ENCODE measurements around the gene EMSY.
A peak's percentile ranks its signal among the peaks of the same experiment; 100 is the strongest.
"Not testable (repeated sequence)": the region's sequence is repeated elsewhere in the genome, so short reads cannot be mapped to it uniquely, and the experiment has no call there.

Gene EMSY, protein sequence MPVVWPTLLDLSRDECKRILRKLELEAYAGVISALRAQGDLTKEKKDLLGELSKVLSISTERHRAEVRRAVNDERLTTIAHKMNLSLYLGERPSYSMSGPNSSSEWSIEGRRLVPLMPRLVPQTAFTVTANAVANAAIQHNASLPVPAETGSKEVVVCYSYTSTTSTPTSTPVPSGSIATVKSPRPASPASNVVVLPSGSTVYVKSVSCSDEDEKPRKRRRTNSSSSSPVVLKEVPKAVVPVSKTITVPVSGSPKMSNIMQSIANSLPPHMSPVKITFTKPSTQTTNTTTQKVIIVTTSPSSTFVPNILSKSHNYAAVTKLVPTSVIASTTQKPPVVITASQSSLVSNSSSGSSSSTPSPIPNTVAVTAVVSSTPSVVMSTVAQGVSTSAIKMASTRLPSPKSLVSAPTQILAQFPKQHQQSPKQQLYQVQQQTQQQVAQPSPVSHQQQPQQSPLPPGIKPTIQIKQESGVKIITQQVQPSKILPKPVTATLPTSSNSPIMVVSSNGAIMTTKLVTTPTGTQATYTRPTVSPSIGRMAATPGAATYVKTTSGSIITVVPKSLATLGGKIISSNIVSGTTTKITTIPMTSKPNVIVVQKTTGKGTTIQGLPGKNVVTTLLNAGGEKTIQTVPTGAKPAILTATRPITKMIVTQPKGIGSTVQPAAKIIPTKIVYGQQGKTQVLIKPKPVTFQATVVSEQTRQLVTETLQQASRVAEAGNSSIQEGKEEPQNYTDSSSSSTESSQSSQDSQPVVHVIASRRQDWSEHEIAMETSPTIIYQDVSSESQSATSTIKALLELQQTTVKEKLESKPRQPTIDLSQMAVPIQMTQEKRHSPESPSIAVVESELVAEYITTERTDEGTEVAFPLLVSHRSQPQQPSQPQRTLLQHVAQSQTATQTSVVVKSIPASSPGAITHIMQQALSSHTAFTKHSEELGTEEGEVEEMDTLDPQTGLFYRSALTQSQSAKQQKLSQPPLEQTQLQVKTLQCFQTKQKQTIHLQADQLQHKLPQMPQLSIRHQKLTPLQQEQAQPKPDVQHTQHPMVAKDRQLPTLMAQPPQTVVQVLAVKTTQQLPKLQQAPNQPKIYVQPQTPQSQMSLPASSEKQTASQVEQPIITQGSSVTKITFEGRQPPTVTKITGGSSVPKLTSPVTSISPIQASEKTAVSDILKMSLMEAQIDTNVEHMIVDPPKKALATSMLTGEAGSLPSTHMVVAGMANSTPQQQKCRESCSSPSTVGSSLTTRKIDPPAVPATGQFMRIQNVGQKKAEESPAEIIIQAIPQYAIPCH (N-terminal part only)

DNA sequence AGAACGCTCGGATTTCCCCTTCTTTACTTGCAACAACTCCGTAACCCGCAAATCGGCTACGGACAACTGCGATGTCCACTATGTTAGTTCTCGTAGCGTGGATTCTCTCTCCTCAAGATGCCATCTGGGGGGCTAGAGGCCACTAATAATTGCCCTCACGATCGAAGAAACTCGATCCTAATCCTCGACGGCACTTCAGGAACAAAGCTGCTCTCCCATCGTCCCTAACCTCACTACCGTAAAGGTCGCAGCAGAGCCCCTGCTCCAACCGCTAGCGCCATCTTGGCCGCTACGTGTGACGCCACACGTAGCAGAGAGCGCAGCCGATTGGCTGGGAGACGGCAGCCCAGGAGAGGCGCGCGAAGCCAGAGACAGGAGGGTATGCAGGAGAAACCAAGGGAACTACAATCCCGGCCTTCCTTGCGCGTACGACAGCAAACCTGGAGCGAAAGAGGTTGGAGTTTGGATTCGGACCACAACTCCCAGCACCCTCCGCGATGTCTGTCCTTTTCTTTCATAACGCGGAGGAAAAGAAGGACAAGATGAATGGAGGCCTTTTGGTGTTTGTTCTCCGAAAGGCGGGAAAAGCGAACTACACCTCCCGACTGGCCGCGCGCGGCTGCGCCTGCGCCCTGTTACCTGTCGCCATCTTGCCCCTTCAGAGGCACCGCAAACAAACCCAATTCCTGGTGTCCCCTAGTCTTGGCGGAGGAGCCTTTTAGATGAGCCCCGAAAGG, at the start of gene EMSY:
Gene EMSY, plus strand, starts transcription at position 635 of the 737 bp plus-strand sequence. CDS start 1,921 bp downstream, outside the sequence.
- DNase-seq = peak; percentile 83 to 90

DNA sequence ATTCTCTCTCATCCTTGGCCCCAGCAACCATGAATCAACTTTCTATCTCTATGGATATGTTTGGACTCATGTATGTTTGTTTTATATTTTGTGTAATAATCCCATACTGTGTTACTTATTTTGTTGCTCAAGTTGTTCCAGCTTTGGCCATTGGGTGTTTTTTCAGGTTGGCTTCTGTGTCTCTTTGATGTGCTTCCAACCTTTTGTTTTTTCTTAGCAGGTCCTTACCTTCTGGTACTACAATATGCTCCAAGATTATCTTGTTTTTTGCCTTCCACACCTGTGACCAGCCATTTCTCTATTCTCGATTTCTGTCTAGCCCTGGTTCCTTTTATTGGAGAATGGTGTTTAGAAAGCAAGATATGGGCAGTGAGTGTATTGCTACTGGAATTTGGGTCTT, 49.5 kb upstream of the EMSY start:
- DNase-seq = no peak

DNA sequence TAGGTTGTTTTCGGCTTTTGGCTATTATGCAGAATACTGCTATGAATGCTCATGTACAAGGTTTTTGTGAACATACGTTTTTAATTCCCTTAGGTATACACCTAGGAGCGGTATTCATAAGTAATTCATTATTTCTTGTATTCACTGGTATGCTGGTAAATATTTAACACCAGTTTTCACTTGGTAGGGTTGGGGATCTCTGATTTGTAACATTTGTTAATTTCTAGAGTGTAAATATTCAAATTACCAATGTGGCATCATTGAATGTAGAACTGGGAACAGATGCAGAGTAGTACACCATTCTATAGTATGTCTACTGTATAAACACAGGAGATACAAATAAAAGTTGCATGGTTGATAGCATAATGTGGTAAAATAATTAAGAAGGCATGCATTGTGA, 47.4 kb upstream of the EMSY start:
- no peak for DNase-seq

DNA sequence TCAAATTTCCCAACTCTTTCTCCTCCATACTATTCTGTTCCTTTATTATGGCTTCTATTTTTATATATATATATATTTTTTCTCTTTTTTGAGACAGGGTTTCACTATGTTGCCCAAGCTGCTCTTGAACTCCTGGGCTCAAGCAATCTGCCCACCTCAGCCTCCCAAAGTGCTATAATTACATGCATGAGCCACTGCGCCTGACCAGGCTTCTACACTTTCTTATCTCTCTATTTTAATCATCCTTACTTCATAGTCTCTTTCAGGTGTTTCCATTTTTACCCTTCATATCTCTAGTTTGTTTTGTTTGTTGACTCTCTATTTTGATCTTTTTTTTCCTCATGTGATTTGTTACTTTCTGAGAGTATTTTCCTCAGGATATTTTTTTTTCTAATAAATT, 43.9 kb upstream of the EMSY start:
- no peak for DNase-seq

DNA sequence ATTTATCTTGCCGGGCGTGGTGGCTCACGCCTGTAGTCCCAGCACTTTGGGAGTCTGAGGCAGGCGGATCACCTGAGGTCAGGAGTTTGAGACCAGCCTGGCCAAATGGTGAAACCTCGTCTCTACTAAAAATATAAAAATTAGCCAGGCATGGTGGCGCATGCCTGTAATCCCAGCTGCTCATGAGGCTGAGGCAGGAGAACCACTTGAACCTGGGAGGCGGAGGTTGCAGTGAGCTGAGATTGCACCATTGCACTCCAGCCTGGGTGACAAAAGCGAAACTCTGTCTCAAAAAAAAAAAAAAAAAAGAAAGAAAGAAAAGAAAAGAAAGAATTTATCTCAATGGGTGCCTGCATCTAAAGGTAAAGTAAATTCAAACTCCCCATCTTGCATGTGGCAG, 43.3 kb upstream of the EMSY start:
- not testable (repeated sequence) for DNase-seq

DNA sequence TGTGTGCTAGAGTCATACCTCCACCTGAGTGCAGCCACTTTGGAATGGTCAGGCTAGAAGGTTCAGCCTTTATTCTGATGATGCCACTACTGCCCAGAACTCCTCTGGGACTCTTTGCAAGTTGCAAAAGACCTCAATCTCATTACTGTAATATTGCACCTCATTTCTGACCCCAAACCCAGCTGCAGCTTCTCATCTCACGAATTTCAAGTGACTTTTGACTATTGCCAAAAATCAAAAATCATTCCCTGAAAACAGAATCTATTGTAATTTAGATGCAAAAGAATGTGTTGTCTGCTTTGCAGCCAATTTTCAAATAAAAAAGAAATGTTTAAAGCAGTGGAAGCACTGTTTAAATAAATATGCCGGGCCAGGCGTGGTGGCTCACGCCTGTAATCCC, 38.5 kb upstream of the EMSY start:
- no peak for DNase-seq

DNA sequence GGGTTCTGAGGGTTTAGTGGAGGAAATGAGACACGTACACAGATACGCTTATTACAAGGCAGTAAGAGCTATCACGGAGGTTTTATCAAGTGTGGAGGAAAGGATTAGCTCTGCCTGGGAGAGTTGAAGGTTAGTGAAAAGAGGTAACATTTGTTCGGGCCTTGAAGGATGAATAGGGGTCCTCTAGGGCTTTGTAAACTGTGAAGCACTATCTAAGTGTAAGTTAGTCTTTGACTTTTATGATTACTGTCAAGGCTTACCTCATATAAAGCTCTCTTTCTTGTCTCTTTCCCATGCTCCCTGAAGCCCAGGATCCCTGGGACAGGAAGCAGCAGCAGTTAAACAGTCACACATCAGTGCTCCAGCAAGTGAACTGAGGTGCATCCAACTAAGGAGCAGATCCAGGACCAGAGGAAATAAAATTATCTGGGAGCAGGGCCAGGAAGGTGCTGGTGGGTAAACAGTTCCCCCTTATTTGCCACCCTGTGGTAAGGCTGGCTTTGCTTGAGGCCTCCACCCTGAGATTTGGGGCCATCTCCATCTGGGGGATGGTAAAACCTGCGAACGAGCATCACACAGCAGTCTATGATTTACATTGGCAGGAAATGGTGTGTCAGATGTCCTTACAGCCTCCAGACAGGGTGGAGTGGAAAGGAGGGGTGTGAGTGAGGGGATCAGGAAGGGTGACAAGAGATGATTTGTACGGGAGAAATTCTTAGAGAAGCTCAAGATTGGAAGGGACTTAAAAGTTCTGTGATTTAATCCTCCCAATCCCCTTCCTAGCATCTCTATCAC, 36.5 kb upstream of the EMSY start:
- no peak for DNase-seq

DNA sequence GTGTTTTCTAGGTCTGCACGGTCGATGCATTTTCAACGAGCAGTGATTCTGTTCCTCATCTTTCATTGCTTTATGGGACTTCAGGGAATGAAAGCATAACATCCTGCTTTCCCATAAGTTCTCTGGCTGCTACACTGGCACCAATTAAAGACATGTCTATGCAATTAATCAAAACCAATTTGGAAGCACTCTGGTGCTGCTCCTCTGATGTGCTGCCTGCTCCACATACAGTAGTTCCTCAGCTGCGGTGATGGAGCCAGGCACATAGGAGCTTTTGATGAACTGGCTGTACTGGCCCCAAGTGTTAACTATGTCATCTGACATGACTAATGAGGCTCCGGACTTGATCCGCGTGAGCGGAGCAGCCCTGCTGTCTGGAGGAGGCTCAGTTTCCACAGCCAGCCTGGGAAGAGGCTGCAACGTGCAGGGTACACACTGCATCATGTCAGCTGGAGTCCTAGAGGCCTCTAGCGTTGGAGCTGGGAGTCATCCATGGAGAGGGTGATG, 33.9 kb upstream of the EMSY start:
- DNase-seq = no peak

DNA sequence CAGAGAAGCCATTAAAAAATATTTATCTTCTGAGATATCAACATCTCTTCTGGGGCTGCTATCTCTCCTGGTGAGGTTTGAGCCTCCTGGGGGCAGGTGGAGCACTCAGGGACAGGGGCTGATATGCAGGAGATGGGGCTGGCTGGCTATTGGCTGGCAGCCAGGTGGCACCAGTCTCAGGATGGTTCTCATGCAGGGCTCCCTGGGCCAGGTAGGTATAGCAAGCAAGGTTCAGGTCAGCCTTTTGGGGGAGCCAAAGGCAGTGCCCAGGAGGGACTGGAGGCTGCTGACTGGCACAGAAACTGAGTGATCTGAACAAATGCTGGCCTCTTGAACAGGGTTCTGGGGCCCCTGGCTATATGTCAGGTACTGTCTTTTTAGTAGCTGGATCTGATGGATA, 29.7 kb upstream of the EMSY start:
- no peak for DNase-seq

DNA sequence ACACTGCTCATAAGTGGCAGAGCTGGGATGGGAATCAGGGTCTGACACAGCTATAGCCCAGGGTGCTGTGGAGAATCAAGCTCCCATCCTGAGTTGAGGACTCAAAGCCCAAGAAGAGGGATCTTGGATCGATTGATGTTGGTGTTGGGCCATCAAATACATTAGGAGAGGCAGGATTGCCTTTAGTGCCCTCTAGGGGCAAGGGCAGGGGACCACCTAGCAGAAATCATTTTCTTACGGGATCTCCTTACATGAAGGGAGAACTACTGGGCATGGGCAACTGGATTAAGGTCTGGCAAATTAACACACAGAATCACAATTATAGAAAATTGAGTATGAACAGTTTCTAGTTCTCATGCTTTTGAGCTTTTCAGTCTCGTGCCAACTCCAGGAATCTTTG, 24.9 kb upstream of the EMSY start:
- DNase-seq = no peak

DNA sequence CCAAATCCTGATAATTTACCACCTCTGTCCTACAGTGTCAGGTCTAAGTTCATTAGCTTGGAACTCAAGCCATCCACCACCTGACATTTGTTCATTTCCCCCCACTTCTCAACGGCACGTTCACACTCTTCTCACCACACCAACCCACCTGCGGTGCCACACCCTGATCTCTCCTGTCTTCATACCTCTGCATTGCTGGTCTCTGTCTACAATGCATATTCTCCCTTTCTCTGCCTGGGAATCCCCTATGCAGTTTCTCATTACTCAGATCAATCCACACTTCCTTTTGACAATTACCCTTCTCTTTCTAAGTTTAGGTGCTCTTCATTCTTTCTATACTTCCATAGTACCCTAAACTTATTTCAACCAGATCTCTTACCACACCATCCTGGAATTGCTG, 20.4 kb upstream of the EMSY start:
- DNase-seq = peak in 1 of 2 experiments; percentile 2

DNA sequence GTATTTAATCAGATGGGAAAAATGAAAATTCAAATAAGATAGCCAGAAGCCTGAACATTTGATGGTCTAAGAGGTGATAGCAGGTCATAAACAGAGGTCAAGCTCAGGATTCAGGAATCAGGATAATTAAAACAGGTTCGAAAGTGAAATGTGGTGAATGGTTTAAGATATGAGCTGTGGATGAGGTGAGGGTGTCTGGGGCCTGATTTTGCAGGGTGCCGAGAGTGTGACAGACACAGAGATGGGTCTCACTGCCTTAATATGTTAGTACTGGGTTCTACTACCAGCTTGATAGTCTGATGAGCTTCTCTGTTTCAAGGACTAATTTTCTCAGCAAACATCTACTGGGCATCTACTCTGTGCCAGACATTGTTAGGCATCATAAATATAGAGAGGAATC, 19.9 kb upstream of the EMSY start:
- DNase-seq = no peak

DNA sequence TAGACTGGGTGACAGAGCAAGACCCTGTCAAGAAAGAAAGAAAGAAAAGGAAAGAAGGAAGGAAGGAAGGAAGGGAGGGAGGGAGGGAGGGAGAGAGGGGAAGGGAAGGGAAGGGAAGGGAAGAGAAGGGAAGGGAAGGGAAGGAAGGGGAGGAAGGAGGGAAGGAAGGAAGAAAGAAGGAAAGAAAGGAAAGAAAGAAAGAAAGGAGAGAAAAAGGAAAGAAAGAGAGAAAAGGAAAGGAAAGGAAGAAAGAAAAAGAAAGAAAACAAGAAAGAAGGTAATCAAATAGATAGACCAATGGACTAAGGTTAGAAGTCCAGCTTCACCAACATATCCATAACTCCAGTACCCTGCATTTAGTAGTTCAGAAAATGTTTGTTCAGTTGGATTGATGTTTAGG, 18.2 kb upstream of the EMSY start:
- DNase-seq = no peak

DNA sequence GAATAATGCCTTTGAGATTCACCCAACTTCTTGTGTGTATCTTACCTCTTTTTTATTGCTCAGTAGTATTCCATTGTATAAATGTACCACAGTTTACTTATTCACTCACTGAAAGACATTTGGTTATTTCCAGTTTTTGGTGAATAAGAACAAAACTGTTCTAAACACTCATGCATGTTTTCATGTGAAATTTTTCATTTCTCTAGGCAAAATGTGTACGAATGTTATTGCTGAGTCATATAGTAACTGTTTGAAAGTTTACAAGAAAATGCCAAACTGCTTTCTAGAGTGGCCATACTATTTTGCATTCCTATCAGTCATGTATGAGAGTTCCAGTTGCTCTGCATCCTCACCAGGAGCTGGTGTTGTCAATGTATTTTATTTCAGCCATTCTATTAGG, 8.8 kb upstream of the EMSY start:
- DNase-seq = no peak

DNA sequence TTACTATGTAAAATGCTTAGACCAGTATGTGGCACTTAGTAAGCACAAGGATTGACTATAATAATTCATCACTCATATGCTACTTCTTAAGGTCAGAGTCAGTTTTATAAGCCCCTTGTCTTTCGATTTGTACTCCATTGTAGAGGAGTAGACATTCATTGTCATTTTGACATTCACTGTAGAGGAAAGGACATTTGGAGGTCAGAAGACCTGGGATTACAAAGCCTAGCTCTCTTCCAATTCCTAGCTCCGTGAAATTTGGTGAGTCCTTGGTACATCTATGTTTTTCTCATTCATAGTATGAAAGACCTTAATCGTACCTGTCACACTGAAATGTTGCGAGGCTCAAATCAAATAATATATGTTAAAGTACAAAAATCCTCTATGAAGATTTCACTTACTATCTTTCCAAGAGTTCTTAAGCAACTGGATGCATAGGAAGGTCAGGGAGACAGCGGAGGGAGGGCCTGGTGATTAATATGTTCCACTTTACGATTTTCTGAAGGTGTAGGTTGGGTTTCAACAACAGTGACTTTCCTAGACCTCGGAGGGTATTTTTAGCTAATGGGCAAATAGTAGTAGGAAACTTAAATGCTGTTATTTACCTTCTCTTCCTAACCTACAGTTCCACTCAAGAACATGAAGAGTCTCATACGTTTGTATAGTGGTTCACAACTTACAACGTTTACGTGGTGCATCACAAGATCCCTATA, 1.4 kb upstream of the EMSY start:
- no peak for DNase-seq

DNA sequence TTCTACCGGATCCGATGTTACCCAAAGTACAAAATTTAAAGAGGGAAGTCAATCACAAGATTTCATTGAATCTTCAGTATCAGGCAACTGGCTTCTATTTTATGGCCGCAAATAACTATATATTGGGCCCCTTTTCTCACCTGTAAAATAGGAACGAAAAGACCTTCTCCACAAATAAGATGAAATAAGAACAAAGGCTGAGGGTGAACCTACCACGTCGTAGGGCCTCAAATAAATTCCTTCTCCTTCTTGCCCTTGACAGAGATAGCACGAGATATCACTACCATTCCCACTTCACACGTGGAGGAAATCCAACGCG, 794 bp upstream of the EMSY start:
- DNase-seq = no peak

DNA sequence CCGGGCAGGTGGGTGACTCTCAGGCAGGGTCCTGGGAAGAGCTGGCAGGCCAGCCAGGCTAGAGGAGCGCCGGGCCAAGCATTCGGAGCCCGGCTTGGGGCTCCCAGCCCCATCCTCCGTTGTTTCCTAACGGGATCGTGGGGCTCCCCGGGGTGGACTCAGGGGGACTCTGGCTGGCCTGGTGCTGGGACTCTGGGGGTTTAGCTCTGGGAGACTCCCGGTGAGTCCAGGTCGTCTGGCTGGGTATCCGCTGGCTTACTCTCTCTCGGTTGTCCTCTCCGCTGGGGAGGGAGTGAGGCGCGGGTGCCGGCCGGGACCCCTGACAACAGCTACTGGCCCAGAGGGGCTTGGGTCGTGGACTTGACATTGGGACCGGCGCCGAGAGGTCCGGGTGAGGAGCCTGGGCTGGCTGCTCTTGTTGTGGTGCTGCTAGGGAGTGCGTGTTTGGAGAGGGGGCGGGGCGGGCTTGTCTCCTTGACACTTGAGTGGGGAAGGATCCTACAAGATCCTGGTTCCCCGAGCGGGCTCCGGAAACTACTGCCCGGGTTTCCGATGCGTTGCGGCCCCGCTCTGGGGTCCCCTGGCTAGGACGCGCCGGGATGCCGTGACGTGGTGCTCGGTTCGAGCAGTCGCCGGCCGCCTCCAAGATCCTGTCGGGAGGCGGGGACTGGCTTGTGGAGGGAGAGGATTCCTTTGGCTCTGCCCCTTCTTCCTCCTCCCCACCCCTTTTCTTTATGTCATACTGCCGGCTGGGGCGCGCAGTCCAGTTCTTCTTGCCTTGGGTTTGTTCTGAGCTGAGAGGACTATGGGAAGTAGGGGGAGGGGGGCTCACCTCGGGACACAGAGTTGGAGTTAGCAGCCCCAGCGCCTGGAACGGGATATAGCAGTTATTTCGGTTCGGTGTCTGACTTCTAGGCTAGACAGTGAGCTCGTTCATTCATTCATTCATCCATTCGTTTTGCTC, 585 bp downstream of the EMSY start:
- peak; percentile 28 to 45 for DNase-seq

DNA sequence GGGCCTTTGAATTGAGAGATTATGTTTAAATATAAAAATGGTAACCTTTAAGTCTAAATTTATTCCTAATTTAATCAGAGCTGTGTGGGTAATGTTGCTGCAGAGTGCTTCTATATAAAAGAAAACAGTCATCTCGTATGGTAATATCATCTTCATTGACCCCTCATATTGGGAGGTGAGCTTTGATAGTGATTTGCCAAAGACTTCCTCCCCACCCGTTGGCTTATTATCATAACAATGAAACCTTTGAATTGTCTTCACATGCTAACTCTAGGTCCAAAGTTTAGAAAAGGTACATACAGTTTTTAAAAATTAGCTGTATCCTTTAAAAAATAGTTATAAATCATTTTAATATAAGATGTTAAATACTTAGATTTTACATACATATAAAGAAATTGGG, 3.7 kb downstream of the EMSY start:
- no peak for DNase-seq

DNA sequence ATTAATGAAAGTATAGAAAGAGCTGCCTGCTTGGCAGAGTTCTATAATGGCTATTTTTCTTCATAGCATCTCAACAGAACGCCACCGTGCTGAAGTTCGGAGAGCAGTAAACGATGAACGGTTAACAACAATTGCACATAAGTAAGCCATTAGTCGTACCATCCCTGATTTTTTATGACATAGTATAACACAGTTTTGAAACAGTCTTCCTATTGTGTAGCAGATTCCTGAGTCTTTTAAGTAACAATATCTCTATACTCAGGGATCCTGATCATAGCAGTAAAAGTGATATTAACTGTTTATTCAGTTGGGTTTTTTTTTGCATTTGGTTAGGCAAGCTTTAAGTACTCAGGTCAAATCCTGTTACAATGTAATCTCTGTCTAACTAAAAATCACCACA, 8.4 kb downstream of the EMSY start:
- no peak for DNase-seq

DNA sequence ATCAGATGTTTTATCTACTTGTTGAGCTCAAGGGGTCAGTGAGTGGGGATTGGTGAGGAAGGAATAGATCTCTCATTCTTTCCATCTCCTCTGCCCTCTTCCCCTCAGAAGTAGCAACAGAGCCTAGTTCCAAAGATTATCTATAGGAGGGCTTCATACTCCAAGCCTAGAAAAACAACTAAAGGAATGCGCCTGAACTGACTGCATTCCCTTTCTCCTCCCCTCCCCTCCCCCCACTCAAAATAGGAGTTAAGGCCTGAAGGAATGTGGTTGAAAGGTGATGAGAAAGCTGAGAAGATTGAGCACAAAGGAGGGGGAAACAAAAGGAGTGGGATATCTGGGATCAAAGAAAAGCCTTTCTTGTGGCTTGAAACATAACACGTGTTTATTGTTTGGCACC, 10.5 kb downstream of the EMSY start:
- DNase-seq = no peak

Measured in stimulated activated CD4-positive, alpha-beta T cell treated with anti-CD3 and anti-CD28 coated beads, Interleukin-4, amount 100 ng/mL, for 4 hours (primary cell).